ENCODE results near the gene PTPRN2. TPM values are rescaled to one million over a fixed set of nuclear protein-coding genes. Genes with fewer than 3 reads are reported as not detected.

PTPRN2 gene
- polyA plus RNA-seq, 1 of the 3 experiments (the other 2 are of a cell fraction): 4.0 TPM

- WGBS (ENCODE audit: low lambda C conversion rate): 80% methylated on average over 29 of the region's 29 CpGs
- H3F3A ChIP-seq (replicated peaks; ENCODE audit: insufficient read depth): no peaks in the 10 kb centered on the region
- H4K20me1 ChIP-seq (ENCODE audit: insufficient read depth): no peaks in the 10 kb centered on the region
- H3K36me3 ChIP-seq (replicated peaks in 1 of 2; ENCODE audit: control insufficient read depth in 1 of 2, insufficient read depth in 2 of 2, low read length in 1 of 2): no peaks in the 10 kb centered on the region
- H3K9me3 ChIP-seq: no peaks in the 10 kb centered on the region
- H3K27ac ChIP-seq (ENCODE audit: low read depth in 2 of 2, low read length in 1 of 2): no peak overlapping the region
- H3K27me3 ChIP-seq (ENCODE audit: insufficient read depth): no peaks in the 10 kb centered on the region
- H3K4me3 ChIP-seq (ENCODE audit: low read depth in 2 of 2, low read length in 1 of 2): no peak overlapping the region
- no peak overlapping the region for H2AFZ ChIP-seq (ENCODE audit: low read depth)
- ChIA-PET CTCF (interaction anchor here (0.6 kb wide), 1 partner anchor 129 kb away, joined by 3 read pairs; no protein-coding TSS in a partner anchor), POLR2A (no interaction called here)
- DNase-seq: no peak
- H3K9ac ChIP-seq: no peak overlapping the region
- TF ChIP-seq ZBTB33 (IDR thresholded peaks at IDR 0.05; ENCODE audit: borderline replicate concordance, low read depth): no peak
- TF ChIP-seq RXRA (IDR thresholded peaks at IDR 0.05; ENCODE audit: borderline replicate concordance, low read depth): no peak
- TF ChIP-seq POLR2AphosphoS5 (IDR thresholded peaks at IDR 0.05; ENCODE audit: low read depth, low read length): no peak
- TF ChIP-seq GATA2 (CRISPR knock-in tag; IDR thresholded peaks at IDR 0.05): no peak
- TF ChIP-seq, protein P1, sequence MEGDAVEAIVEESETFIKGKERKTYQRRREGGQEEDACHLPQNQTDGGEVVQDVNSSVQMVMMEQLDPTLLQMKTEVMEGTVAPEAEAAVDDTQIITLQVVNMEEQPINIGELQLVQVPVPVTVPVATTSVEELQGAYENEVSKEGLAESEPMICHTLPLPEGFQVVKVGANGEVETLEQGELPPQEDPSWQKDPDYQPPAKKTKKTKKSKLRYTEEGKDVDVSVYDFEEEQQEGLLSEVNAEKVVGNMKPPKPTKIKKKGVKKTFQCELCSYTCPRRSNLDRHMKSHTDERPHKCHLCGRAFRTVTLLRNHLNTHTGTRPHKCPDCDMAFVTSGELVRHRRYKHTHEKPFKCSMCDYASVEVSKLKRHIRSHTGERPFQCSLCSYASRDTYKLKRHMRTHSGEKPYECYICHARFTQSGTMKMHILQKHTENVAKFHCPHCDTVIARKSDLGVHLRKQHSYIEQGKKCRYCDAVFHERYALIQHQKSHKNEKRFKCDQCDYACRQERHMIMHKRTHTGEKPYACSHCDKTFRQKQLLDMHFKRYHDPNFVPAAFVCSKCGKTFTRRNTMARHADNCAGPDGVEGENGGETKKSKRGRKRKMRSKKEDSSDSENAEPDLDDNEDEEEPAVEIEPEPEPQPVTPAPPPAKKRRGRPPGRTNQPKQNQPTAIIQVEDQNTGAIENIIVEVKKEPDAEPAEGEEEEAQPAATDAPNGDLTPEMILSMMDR (IDR thresholded peaks at IDR 0.05): no peak
- H3K79me2 ChIP-seq (ENCODE audit: insufficient read depth): no peaks in the 10 kb centered on the region
- H3K4me2 ChIP-seq: no peak overlapping the region
- no peaks in the 10 kb centered on the region for H3K9me2 ChIP-seq
- H3K4me1 ChIP-seq (ENCODE audit: control insufficient read depth in 1 of 2, insufficient read depth in 2 of 2, low read depth in 1 of 2, low read length in 1 of 2): no peaks in the 10 kb centered on the region
Observed at GRCh38 chr7:157560710-157561522, 1026.7 kb downstream of the PTPRN2 start.

DNA sequence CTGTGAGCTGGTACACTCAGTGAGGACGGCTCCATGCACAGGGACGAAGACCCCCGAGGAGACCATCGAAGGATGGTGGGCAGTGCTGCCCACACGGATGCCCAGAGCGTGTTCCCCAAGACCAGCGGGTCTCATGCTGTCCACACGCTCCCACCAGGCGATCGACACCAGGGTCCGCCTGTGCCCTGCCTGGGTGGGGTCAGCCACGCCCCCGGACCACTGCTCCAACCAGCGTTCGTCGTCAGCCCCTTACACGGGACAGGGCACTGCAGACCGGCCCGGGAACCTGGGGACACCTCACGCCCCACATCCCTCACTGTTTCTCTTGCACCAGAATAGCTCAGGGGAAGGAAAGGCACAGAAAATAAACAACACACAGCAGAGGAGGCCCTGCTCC is 1027.4 kb downstream of the PTPRN2 start:
- Histone ChIP-seq H3K9me2 (no peaks in the 10 kb centered on the region), H3K4me3 (ENCODE audit: low read depth in 2 of 2, low read length in 1 of 2) (no peak overlapping the region), H3K27me3 (ENCODE audit: insufficient read depth) (no peaks in the 10 kb centered on the region), H3K27ac (ENCODE audit: low read depth in 2 of 2, low read length in 1 of 2) (no peak overlapping the region), H3K79me2 (ENCODE audit: insufficient read depth) (no peaks in the 10 kb centered on the region), H3K4me2 (no peak overlapping the region), H4K20me1 (ENCODE audit: insufficient read depth) (no peaks in the 10 kb centered on the region), H3K9me3 (no peaks in the 10 kb centered on the region), H3K9ac (no peak overlapping the region), H3K36me3 (replicated peaks in 1 of 2; ENCODE audit: control insufficient read depth in 1 of 2, insufficient read depth in 2 of 2, low read length in 1 of 2) (no peaks in the 10 kb centered on the region), H3K4me1 (ENCODE audit: control insufficient read depth in 1 of 2, insufficient read depth in 2 of 2, low read depth in 1 of 2, low read length in 1 of 2) (no peaks in the 10 kb centered on the region), H2AFZ (ENCODE audit: low read depth) (no peak overlapping the region), H3F3A (replicated peaks; ENCODE audit: insufficient read depth) (no peaks in the 10 kb centered on the region)
- no peak for DNase-seq
- ChIA-PET POLR2A (no interaction called here), CTCF (interaction anchor here (0.6 kb wide), 1 partner anchor 130 kb away, joined by 3 read pairs; no protein-coding TSS in a partner anchor)
- TF ChIP-seq REST (IDR thresholded peaks at IDR 0.05; ENCODE audit: low read depth, low read length) (no peak), JUND (IDR thresholded peaks at IDR 0.05) (no peak), TEAD4 (IDR thresholded peaks at IDR 0.05; ENCODE audit: borderline replicate concordance, insufficient read depth) (no peak), USF1 (IDR thresholded peaks at IDR 0.05; ENCODE audit: borderline replicate concordance, low read depth) (no peak), RXRA (IDR thresholded peaks at IDR 0.05; ENCODE audit: borderline replicate concordance, low read depth) (no peak)
- TF ChIP-seq, protein P1 (IDR thresholded peaks at IDR 0.05): no peak
- TF ChIP-seq, protein P2, sequence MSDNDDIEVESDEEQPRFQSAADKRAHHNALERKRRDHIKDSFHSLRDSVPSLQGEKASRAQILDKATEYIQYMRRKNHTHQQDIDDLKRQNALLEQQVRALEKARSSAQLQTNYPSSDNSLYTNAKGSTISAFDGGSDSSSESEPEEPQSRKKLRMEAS (IDR thresholded peaks at IDR 0.05; ENCODE audit: low read depth): no peak
- WGBS (ENCODE audit: low lambda C conversion rate): 74% methylated on average over 14 of the region's 20 CpGs
